ENCODE results near the gene FSTL4. TPM values are rescaled to one million over a fixed set of nuclear protein-coding genes. Genes with fewer than 3 reads are reported as not detected.

The FSTL4 gene
- polyA plus RNA-seq, 1 of the 3 experiments (the other 2 are of a cell fraction) = not detected

- TF ChIP-seq RCOR1 (IDR thresholded peaks at IDR 0.05; ENCODE audit: low read length) (no peak), USF1 (IDR thresholded peaks at IDR 0.05; ENCODE audit: borderline replicate concordance, low read depth) (no peak), GABPA (IDR thresholded peaks at IDR 0.05; ENCODE audit: low read depth) (no peak), RXRA (IDR thresholded peaks at IDR 0.05; ENCODE audit: borderline replicate concordance, low read depth) (no peak), PBX3 (IDR thresholded peaks at IDR 0.05) (no peak), FOSL2 (IDR thresholded peaks at IDR 0.05; ENCODE audit: borderline replicate concordance, low read depth) (no peak)
Measured at GRCh38 chr5:133370036-133370831, 242.1 kb downstream of the FSTL4 start (continued).

- POLR2A ChIA-PET = no interaction called here
- Histone ChIP-seq H3K27me3 (ENCODE audit: insufficient read depth) (peaks cover 4% of the 10 kb centered on the region; the same call in 1 of the 2 replicates), H3K9ac (no peak overlapping the region), H3K9me2 (no peaks in the 10 kb centered on the region), H3K4me2 (no peak overlapping the region), H3K79me2 (ENCODE audit: insufficient read depth) (no peaks in the 10 kb centered on the region), H2AFZ (ENCODE audit: low read depth) (no peak overlapping the region), H3K9me3 (no peaks in the 10 kb centered on the region), H3K27ac (ENCODE audit: low read depth in 2 of 2, low read length in 1 of 2) (no peak overlapping the region), H3K4me3 (ENCODE audit: low read depth in 2 of 2, low read length in 1 of 2) (no peak overlapping the region), H3K4me1 (ENCODE audit: control insufficient read depth in 1 of 2, insufficient read depth in 2 of 2, low read depth in 1 of 2, low read length in 1 of 2) (no peaks in the 10 kb centered on the region), H4K20me1 (ENCODE audit: insufficient read depth) (no peaks in the 10 kb centered on the region), H3F3A (replicated peaks; ENCODE audit: insufficient read depth) (no peaks in the 10 kb centered on the region), H3K36me3 (replicated peaks in 1 of 2; ENCODE audit: control insufficient read depth in 1 of 2, insufficient read depth in 2 of 2, low read length in 1 of 2) (no peaks in the 10 kb centered on the region)
- no peak for DNase-seq
- CTCF ChIA-PET = interaction anchor here (1.5 kb wide), 1 partner anchor 576 kb away, joined by 4 read pairs; no protein-coding TSS in a partner anchor
- no peak for TF ChIP-seq PBX3 (IDR thresholded peaks at IDR 0.05)
- no peak for TF ChIP-seq NRF1 (IDR thresholded peaks at IDR 0.05; ENCODE audit: low read depth, low read length)
- TF ChIP-seq RAD21 (IDR thresholded peaks at IDR 0.05; ENCODE audit: low read length) = no peak
- TF ChIP-seq USF1 (IDR thresholded peaks at IDR 0.05; ENCODE audit: borderline replicate concordance, low read depth) = no peak
- no peak for TF ChIP-seq TCF12 (IDR thresholded peaks at IDR 0.05)
- no peak for TF ChIP-seq REST (IDR thresholded peaks at IDR 0.05; ENCODE audit: low read depth, low read length)
- TF ChIP-seq YY1 (IDR thresholded peaks at IDR 0.05; ENCODE audit: low read depth) = no peak
- no peak for TF ChIP-seq RFX5 (IDR thresholded peaks at IDR 0.05; ENCODE audit: low read length)
- no peak for TF ChIP-seq NFIC (IDR thresholded peaks at IDR 0.05; ENCODE audit: borderline replicate concordance)
- no peak for TF ChIP-seq EZH2phosphoT487 (IDR thresholded peaks at IDR 0.05; ENCODE audit: borderline replicate concordance, low read depth)
- no peak for TF ChIP-seq TAF1 (IDR thresholded peaks at IDR 0.05; ENCODE audit: borderline replicate concordance, low read depth, low read length)
- no peak for TF ChIP-seq CTCF (IDR thresholded peaks at IDR 0.05)
- WGBS (ENCODE audit: low lambda C conversion rate) = 24% methylated on average over 6 of the region's 7 CpGs
Measured at GRCh38 chr5:133368916-133369783, 243.2 kb downstream of the FSTL4 start.

Measured in SK-N-SH (cell line).